ENCODE data around the gene PLAAT4.

Gene PLAAT4

DNA sequence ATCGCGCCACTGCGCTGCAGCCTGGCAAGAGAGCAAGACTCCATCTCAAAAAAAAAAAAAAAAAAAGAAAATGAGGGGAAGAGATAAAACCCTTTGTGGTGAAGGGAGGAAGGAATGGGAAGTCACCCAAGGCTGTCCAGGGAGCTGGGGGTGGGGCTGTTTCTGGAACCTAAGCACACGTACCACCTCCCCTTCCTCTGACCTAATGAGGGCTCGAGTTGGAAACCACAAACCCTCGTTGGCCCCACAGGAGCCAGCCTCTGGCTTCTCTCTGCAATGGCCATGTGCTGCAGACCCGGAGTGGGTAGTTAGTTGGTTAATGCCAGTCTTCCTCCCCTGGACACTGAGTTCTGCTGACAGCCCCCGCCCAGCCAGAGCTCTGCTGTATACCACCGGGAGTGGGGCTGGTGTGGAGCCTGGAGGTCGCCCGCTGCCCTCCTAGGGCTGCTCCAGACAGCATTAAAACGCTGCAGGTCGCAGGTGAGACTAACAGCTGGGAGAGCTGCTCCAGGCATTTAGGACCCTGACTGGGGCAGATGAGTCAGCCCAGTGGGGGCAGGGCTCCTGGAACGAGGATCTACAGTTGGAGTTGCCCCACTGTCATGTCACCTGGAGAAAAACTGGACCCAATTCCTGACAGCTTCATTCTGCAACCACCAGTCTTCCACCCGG lies 30.6 kb upstream of the PLAAT4 start, which contains the start of gene LGALS12:
LGALS12 (plus strand) TSS at position 228 of the 672 bp plus-strand sequence; CDS start at position 603, 375 bp downstream.
- no peaks in the 10 kb centered on the region for H3K9me3 ChIP-seq (ENCODE audit: insufficient read depth, low read depth, low read length)
- TF ChIP-seq, protein P1, sequence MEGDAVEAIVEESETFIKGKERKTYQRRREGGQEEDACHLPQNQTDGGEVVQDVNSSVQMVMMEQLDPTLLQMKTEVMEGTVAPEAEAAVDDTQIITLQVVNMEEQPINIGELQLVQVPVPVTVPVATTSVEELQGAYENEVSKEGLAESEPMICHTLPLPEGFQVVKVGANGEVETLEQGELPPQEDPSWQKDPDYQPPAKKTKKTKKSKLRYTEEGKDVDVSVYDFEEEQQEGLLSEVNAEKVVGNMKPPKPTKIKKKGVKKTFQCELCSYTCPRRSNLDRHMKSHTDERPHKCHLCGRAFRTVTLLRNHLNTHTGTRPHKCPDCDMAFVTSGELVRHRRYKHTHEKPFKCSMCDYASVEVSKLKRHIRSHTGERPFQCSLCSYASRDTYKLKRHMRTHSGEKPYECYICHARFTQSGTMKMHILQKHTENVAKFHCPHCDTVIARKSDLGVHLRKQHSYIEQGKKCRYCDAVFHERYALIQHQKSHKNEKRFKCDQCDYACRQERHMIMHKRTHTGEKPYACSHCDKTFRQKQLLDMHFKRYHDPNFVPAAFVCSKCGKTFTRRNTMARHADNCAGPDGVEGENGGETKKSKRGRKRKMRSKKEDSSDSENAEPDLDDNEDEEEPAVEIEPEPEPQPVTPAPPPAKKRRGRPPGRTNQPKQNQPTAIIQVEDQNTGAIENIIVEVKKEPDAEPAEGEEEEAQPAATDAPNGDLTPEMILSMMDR (conservative IDR thresholded peaks at IDR 0.05; ENCODE audit: low read length): no peak
- no peak for TF ChIP-seq EZH2phosphoT487 (IDR thresholded peaks at IDR 0.05; ENCODE audit: borderline replicate concordance)
- peak within 1 kb of the TSS; percentile 74 for H3K4me3 ChIP-seq (ENCODE audit: low read length, poor library complexity, severe bottlenecking)
- peaks cover 5% of the 10 kb centered on the region; the same call in 1 of the 2 replicates for H3F3A ChIP-seq (ENCODE audit: low read depth)
- H3K36me3 ChIP-seq (ENCODE audit: insufficient read depth, low read length): no peaks in the 10 kb centered on the region
- peaks cover 29% of the 10 kb centered on the region for H3K79me2 ChIP-seq (ENCODE audit: insufficient read depth, low read length)
- peaks cover 84% of the 10 kb centered on the region for H3K4me1 ChIP-seq (ENCODE audit: insufficient read depth, low read length, poor library complexity, severe bottlenecking)
- no peaks in the 10 kb centered on the region for H3K27me3 ChIP-seq (ENCODE audit: insufficient read depth, low read length, poor library complexity, severe bottlenecking)
- H3K4me2 ChIP-seq (ENCODE audit: low read depth, low read length, poor library complexity, severe bottlenecking): peak within 1 kb of the TSS; percentile 88
- H2AFZ ChIP-seq (ENCODE audit: low read length): no peak within 1 kb of the TSS; the same call in 1 of the 2 replicates
- H4K20me1 ChIP-seq (ENCODE audit: insufficient read depth, low read length, poor library complexity, severe bottlenecking): no peaks in the 10 kb centered on the region
- H3K9me2 ChIP-seq (replicated peaks; ENCODE audit: low read depth, low read length): no peaks in the 10 kb centered on the region
- peak within 1 kb of the TSS; percentile 72 for H3K9ac ChIP-seq (ENCODE audit: low read depth, low read length, poor library complexity, severe bottlenecking)

DNA sequence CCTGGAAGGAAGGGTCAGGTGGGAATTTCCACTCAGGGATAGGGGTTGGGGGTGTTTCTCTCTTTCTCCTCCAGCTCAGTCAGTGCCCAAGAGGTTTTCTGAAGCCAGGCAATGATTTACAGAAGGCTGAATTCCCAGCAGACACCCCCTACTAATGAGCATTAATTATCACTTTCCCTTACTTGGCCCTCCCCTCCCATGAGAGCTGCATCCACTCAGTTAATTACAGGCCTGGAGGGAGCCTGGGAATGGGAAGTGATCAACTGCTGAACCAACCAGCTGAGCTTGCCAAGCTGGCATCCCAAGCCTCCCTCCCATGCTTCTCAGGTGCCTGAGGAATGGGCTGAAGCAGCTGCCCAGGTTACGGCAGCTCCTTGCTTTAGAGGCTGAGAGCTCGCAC lies 29.7 kb upstream of the PLAAT4 start:
- TF ChIP-seq, protein P1 (conservative IDR thresholded peaks at IDR 0.05; ENCODE audit: low read length): no peak
- no peak for TF ChIP-seq EZH2phosphoT487 (IDR thresholded peaks at IDR 0.05; ENCODE audit: borderline replicate concordance)
- no peaks in the 10 kb centered on the region for H3K27me3 ChIP-seq (ENCODE audit: insufficient read depth, low read length, poor library complexity, severe bottlenecking)
- peaks cover 86% of the 10 kb centered on the region for H3K4me1 ChIP-seq (ENCODE audit: insufficient read depth, low read length, poor library complexity, severe bottlenecking)
- H3K4me2 ChIP-seq (ENCODE audit: low read depth, low read length, poor library complexity, severe bottlenecking): peak overlapping the region; percentile 88
- no peaks in the 10 kb centered on the region for H3K9me3 ChIP-seq (ENCODE audit: insufficient read depth, low read depth, low read length)
- peaks cover 29% of the 10 kb centered on the region for H3K79me2 ChIP-seq (ENCODE audit: insufficient read depth, low read length)
- no peaks in the 10 kb centered on the region for H4K20me1 ChIP-seq (ENCODE audit: insufficient read depth, low read length, poor library complexity, severe bottlenecking)
- H3K9me2 ChIP-seq (replicated peaks; ENCODE audit: low read depth, low read length): no peaks in the 10 kb centered on the region
- H3K4me3 ChIP-seq (ENCODE audit: low read length, poor library complexity, severe bottlenecking): peak overlapping the region; percentile 74
- H2AFZ ChIP-seq (ENCODE audit: low read length): no peak overlapping the region
- peak overlapping the region; percentile 72 for H3K9ac ChIP-seq (ENCODE audit: low read depth, low read length, poor library complexity, severe bottlenecking)
- no peaks in the 10 kb centered on the region for H3K36me3 ChIP-seq (ENCODE audit: insufficient read depth, low read length)
- peaks cover 5% of the 10 kb centered on the region; the same call in 1 of the 2 replicates for H3F3A ChIP-seq (ENCODE audit: low read depth)

DNA sequence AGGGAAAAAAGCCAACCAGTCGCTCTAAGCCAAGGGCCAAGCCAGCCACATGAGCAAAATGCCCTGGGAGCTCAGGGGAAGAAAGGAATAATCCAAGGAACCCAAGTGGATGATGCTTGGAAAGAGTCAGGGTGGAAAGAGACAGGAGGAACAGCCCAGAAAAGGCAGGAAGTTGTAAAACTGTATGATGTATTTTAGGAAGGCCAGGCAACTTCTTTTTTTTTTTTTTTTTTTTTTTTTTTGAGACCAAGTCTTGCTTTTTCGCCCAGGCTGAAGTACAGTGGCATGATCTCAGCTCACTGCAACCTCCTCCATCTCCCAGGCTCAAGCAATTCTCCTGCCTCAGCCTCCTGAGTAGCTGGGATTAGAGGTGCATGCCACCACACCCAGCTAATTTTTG lies 29.1 kb upstream of the PLAAT4 start:
- no peak for TF ChIP-seq EZH2phosphoT487 (IDR thresholded peaks at IDR 0.05; ENCODE audit: borderline replicate concordance)
- TF ChIP-seq, protein P1 (conservative IDR thresholded peaks at IDR 0.05; ENCODE audit: low read length): no peak

More for the DNA sequence above, 29.1 kb upstream of the PLAAT4 start:
- Histone ChIP-seq H3K9me3 (ENCODE audit: insufficient read depth, low read depth, low read length) (no peaks in the 10 kb centered on the region), H4K20me1 (ENCODE audit: insufficient read depth, low read length, poor library complexity, severe bottlenecking) (no peaks in the 10 kb centered on the region), H3K4me2 (ENCODE audit: low read depth, low read length, poor library complexity, severe bottlenecking) (peak overlapping the region; percentile 88), H3K9me2 (replicated peaks; ENCODE audit: low read depth, low read length) (no peaks in the 10 kb centered on the region), H3K9ac (ENCODE audit: low read depth, low read length, poor library complexity, severe bottlenecking) (peak overlapping the region; percentile 72), H3K4me3 (ENCODE audit: low read length, poor library complexity, severe bottlenecking) (peak overlapping the region; percentile 74), H3K79me2 (ENCODE audit: insufficient read depth, low read length) (peaks cover 29% of the 10 kb centered on the region), H3F3A (ENCODE audit: low read depth) (peaks cover 5% of the 10 kb centered on the region; the same call in 1 of the 2 replicates), H2AFZ (ENCODE audit: low read length) (no peak overlapping the region), H3K27me3 (ENCODE audit: insufficient read depth, low read length, poor library complexity, severe bottlenecking) (no peaks in the 10 kb centered on the region), H3K36me3 (ENCODE audit: insufficient read depth, low read length) (no peaks in the 10 kb centered on the region), H3K4me1 (ENCODE audit: insufficient read depth, low read length, poor library complexity, severe bottlenecking) (peaks cover 83% of the 10 kb centered on the region)
